ENCODE results near the gene CACFD1.
"Not testable (repeated sequence)": the region's sequence is repeated elsewhere in the genome, so short reads cannot be mapped to it uniquely, and the experiment has no call there.

Gene CACFD1

DNA sequence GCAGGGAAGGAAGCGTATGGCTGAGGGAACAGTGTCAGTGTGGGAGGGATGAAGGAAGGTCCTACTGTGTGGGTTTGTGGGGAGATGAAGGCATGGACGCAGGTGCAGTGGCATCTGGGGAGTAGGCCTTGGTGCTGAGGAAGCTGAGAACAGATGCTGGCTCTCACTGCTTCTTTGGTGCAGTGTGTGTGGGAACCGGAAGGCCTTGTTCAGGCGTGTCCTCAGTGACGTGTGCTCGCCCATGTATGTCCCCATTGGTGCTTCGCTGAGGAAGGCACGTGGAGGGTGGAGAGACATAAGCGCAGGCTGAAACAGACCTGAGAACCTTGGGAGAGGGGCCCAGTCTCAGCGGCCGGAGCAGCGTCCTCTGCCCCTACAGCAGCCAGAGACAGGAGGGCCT is 18.9 kb upstream of the CACFD1 start:
- DNase-seq (ENCODE audit: low spot score), result no peak

DNA sequence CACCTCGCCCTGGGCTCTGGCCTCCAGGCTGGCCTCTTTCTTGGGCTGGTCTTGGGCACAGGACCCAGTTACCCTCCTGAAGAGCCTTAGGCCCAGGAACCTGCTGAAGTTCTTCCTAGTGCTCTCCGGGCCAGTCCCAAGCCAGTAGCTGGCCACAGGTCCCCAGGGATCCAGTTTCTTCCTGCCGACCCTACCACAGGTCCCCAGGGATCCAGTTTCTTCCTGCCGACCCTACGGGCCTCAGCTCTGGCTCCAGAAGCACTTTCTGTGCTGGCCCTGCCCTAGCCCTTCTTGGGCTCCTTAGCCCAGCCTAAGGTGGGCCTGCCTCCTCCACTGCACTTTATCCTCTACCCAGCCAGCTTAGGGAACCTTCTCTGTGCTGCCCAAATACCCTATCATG is 18.2 kb upstream of the CACFD1 start:
- no peak for DNase-seq (ENCODE audit: low spot score)

DNA sequence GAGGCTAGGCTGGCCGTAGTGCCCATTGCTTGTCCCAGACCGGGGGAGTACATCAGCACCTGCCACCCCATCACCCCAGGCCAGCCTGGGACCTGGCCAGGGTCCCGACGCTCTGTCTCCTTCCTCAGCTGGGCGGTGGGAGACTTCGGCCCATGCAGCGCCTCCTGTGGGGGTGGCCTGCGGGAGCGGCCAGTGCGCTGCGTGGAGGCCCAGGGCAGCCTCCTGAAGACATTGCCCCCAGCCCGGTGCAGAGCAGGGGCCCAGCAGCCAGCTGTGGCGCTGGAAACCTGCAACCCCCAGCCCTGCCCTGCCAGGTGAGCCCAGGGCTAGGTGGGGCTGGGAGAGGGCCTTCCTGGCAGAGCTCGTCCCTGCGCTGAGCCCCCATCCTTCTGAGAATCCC is 16.5 kb upstream of the CACFD1 start:
- DNase-seq (ENCODE audit: low spot score), result no peak

DNA sequence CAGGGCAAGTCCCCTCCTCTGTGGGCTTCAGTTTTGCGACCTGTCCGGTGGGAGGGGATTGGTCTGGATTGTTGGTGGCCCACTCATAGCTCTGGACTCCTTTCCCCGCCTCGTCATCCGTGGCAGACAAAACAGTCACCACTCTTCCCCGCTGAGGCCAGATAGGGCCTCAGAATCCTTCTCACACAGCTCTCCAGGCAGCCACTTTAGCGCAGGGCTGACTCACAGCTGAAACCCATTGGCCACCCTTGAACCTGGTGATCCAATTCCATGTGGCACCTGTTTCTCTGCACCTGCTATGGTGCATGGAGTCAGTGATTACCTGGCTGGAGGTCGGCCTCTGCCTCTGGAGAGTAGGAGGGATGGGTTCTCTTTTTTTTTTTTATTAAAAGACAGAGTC is 15.8 kb upstream of the CACFD1 start:
- no peak for DNase-seq (ENCODE audit: low spot score)

DNA sequence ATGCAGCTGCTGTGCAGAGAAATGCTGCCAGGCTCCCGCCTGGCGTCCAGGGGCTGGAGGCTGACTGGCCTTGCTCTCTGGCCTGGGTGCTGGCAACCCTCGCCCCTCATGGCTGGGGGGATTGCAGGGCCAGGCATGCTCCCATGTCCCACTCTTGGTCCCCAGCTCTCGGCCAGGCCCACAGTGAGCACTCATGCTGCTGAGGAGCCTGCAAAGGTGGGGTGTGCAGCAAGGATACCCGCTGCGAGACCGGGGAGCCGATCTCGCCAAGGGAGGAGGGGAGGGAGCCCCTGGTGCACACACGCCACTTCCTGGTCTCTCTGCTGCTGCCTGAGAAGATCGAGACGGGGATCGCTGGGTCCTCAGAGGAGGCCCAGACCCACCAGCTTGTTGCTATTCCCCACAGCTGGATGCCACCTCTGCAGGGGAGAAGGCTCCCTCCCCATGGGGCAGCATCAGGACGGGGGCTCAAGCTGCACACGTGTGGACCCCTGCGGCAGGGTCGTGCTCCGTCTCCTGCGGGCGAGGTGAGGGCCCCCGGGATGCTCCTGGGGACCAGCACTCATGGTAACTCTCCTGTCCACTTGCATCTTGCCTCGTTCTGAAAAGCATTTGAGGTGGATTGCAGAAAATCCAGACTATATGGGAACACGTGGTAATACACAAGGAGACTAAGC is 14.3 kb upstream of the CACFD1 start:
- no peak for DNase-seq (ENCODE audit: low spot score)

DNA sequence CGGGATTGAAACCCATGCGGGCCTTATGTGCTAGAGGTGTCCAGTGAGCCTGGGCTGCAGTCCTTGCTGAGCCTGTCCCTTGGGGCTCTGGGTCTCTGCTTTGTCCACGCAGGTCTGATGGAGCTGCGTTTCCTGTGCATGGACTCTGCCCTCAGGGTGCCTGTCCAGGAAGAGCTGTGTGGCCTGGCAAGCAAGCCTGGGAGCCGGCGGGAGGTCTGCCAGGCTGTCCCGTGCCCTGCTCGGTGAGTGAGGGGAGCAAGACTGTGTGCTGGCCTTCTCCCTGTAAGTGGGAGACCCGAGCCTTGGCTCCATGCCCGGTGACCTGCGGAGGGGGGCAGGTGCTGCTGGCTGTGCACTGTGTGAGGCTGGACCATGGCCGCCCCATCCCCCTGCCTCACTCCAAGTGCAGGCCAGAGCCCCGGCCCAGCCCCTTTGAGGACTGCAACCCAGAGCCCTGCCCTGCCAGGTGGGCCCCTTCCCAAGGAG is 11.2 kb upstream of the CACFD1 start:
- DNase-seq (ENCODE audit: low spot score), result no peak

DNA sequence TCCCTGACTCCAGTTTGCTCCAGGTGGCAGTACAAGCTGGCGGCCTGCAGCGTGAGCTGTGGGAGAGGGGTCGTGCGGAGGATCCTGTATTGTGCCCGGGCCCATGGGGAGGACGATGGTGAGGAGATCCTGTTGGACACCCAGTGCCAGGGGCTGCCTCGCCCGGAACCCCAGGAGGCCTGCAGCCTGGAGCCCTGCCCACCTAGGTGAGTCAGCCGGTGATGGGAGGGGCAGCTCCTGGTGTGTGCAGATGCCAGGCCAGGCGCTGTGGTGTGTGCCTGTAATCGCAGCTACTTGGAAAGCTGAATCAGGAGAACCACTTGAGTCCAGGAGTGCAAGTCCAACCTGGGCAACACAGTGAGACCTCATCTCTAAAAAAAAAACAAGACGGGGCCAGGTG is 10.0 kb upstream of the CACFD1 start:
- no peak for DNase-seq (ENCODE audit: low spot score)

DNA sequence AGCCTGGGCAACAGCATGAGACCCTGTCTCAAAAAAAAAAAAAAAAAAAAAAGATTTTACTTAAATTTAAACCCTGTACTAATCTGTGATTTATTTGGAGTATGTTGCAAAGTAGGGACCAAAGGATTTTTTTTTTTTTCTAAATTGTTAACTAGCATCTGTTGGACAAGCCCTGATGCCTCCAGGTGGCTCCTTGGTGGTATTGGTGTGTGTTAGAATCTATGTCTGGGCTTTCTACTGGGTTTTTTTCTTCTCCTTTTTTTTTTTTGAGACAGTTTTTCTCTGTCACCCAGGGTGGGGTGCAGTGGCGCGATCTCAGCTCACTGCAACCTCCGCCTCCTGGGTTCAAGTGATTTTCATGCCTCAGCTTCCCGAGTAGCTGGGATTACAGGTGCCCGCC is 7.9 kb upstream of the CACFD1 start:
- DNase-seq (ENCODE audit: low spot score), result not testable (repeated sequence)

DNA sequence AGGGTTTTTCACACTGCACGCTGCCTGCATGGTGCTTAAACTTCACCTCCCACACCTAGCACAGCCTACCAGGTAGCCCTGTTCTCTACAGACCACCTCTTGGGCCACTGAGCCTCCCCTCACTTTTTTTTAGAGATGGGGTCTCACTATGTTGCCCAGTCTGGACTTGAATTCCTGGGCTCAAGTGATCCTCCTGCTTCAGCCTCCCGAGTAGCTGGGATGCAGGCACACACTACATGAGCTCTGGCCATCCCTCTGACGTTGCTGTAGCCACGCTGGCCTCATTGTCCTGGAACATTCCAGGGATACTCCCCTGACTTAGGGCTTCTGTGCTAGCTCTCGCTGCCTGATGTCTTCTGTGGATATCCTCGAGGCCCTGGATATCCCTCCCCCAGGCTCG is 7.2 kb upstream of the CACFD1 start:
- no peak for DNase-seq (ENCODE audit: low spot score)

DNA sequence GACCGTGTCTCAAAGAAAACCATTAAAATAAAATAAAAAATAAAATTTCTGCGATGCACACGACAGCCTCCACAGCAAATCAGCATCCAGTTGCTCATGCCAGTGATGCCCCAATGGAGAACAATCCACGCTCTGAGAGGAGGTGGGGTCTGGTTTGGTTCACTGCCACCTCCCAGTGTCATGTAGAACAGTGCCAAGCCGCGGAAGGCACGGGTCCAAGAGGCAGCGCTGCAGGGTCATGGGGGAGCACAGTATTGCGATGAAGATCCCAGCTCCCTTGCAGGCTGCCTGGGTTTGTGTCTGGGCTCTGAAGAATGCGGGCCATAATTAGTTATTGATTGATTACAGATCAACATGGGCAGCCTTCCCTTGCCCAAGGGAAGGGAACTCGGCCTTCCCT is 6.1 kb upstream of the CACFD1 start:
- no peak for DNase-seq (ENCODE audit: low spot score)

DNA sequence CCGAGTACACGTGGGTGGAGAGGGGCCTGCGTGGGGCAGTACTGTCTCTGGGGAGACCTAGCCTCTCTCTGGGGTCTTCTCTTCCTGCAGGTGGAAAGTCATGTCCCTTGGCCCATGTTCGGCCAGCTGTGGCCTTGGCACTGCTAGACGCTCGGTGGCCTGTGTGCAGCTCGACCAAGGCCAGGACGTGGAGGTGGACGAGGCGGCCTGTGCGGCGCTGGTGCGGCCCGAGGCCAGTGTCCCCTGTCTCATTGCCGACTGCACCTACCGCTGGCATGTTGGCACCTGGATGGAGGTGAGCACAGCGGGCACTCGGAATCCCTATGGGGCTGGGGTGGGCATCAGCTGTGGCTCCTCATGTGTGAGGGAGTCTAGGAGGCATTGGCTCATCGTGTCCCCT is 5.5 kb upstream of the CACFD1 start:
- DNase-seq (ENCODE audit: low spot score), result no peak

DNA sequence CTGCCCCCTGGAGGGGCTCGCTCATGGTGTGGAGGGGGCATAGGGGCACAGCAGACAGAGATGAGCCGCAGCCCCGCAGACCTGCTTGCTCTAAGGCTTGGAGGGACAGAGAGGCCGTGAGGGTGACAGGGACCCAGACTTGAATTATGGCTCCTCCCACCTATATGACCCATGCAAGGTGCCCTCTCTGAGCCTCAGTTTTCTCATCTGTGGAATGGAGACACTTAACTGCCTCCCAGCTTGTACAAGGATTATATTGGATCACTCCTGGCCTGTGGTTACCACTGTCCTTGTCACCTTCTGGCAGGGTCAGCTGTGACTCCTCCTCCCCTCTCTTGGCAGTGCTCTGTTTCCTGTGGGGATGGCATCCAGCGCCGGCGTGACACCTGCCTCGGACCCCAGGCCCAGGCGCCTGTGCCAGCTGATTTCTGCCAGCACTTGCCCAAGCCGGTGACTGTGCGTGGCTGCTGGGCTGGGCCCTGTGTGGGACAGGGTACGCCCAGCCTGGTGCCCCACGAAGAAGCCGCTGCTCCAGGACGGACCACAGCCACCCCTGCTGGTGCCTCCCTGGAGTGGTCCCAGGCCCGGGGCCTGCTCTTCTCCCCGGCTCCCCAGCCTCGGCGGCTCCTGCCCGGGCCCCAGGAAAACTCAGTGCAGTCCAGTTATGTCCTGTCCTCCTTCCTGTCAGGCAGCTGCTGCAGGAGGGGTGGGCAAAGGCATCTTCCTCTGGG is 4.7 kb upstream of the CACFD1 start:
- DNase-seq (ENCODE audit: low spot score), result no peak

DNA sequence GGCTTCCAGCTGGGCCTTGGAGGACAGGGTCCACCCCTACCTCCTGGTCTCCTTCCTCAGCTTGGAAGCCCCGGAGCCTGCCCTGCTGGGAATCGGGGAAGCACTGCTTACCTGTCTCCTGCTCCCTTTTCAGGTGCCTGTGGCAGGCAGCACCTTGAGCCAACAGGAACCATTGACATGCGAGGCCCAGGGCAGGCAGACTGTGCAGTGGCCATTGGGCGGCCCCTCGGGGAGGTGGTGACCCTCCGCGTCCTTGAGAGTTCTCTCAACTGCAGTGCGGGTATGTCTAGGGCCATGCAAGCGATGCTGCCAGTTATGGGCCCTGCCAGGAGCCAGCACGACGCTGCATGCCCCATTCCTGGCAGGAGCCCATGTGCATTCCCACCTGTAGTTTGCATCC is 3.8 kb upstream of the CACFD1 start:
- DNase-seq (ENCODE audit: low spot score), result no peak

DNA sequence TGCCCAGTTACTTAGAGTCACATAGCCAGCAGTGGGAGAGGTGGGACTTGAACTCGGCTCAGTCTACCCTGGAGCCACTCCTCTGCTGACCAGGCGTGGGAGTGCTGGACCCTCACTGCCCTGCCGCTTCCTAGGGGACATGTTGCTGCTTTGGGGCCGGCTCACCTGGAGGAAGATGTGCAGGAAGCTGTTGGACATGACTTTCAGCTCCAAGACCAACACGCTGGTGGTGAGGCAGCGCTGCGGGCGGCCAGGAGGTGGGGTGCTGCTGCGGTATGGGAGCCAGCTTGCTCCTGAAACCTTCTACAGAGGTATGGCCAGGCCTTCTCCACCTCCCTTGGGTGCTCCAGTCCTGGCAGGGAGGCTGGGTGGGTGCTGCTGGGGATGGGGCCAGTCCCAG is 3.4 kb upstream of the CACFD1 start:
- DNase-seq (ENCODE audit: low spot score), result no peak

DNA sequence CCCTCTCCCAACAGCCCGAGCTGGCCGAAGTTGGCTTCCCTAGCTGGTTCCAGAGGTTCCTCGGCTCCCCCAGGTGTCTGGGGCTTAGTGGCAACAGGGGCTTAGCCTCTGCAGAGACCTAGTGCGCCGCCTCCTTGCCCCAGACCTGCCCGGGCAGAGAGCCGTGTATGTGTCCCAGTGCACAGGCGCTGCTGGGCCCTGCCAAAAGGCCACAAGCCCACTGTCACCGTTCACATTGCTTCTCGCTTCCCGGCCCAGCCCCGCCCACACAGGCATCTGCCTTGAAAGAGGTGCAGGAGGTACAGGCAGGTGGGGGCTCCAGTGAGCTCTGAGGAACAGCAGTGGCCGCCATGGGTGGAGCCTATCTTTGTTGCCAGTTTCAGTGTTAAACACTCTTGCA is 2.5 kb upstream of the CACFD1 start:
- DNase-seq (ENCODE audit: low spot score), result no peak

DNA sequence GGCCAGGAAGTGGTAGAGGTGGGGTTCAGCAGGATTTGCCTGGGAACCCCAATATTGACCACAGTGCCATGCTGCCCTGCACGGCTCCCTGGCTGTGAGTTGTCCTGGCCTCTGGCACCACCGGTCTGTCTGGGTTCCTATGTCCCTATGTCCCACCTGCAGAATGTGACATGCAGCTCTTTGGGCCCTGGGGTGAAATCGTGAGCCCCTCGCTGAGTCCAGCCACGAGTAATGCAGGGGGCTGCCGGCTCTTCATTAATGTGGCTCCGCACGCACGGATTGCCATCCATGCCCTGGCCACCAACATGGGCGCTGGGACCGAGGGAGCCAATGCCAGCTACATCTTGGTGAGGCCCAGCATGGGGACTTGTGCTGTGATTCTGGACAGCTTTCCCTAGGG is 2.0 kb upstream of the CACFD1 start:
- DNase-seq (ENCODE audit: low spot score), result no peak

DNA sequence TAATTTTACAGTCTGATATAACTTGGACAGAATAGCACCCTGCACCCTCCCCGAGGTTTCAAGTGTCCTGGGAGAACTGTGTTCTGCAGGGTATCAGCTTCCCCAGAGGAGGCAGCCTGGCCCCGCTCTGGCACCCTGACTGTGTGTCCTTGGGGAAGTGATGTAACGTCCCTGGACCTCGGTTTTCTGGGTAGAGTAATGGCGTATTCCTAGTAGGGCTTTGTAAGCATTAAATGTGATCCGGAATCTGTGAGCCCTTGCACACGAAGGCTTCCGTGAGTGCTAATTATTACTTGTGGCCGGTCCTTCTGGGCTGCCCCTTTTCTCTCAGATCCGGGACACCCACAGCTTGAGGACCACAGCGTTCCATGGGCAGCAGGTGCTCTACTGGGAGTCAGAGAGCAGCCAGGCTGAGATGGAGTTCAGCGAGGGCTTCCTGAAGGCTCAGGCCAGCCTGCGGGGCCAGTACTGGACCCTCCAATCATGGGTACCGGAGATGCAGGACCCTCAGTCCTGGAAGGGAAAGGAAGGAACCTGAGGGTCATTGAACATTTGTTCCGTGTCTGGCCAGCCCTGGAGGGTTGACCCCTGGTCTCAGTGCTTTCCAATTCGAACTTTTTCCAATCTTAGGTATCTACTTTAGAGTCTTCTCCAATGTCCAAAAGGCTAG is 1.0 kb upstream of the CACFD1 start:
- DNase-seq (ENCODE audit: low spot score), result no peak

DNA sequence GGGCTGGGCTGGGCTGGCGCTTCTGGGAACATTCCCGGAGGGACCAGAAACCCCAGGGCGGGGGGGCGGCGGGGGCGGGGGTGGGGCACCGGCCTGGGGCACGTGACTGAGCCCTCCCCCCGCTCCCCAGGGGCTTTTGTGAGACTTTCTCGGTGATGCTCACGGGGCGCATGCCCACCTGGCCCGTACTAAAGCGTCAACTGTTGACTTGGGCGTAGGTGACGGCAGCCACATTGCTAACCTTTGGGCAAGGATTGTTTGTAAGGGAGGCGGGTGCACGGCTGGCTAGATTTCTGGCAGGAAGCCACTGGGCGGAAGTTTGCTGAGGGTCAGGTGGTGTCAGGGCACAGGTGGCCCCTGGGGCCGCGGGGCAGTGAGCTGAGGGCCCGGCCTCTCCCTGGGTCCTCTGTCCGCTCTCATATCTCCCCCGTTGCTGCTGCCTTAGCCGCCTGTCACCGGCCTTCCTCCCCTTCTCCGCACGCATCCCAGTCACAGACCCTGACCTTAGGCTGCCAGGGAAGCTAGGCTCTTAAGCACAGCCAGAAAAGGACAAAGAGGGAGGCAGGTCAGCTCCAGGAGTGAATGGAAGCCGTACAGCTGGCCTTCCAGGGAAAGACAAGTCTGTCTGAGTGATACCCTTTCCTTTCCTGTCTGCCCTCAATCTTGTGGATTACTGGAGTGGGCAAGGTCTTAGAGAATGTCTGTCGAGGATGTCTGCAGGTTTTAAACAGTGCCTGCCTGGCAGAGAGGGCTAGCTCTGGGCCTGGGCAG is 812 bp downstream of the CACFD1 start:
- no peak for DNase-seq (ENCODE audit: low spot score)

DNA sequence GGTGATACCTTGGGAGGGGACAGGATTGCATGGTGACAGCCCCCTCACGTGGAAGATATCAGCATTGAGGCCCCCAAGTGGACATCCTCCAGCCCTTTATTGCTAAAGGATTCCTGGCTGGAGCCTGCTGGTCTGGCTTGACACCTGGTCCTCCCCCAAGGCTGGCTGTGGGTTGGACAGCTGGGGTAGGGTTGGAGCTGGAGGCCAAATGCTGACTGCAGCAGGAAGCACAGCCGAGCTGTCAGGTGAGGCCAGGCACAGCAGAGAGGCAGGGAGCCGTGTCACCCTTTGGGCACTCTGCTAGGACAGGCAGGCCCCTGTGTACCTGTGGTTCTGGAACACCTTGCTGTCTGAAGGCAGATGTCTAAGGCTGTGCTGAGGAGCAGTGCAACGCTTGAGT is 2.2 kb downstream of the CACFD1 start:
- DNase-seq (ENCODE audit: low spot score), result no peak

DNA sequence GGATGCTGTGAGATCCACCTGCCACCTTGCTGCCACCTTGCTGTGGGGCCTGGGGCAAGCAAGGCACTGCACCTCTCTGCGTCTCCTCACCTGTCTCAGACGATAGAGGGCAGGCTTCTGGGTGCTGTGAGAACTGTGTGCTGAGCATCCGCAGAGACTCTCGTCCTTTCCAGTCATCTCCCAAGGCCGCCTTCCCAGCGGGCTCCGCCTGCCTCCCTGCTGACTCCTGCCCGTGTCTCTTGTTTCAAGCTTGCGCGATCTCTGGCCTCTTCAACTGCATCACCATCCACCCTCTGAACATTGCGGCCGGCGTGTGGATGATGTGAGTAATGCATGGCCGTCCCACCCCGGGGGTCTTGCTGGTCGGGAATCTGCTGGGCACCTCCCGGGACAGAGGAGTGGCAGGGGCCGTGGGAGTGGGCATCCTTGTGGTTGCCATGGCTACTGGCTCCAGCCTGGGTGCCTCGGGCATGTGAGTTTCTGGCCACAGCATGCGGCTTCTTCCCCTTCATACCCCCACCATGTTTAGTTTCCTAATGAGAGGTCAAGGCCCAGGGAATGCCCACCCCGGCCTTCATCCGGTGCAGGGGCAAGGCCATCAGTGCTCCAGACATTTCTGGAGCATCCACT is 3.6 kb downstream of the CACFD1 start:
- DNase-seq (ENCODE audit: low spot score), result no peak

DNA sequence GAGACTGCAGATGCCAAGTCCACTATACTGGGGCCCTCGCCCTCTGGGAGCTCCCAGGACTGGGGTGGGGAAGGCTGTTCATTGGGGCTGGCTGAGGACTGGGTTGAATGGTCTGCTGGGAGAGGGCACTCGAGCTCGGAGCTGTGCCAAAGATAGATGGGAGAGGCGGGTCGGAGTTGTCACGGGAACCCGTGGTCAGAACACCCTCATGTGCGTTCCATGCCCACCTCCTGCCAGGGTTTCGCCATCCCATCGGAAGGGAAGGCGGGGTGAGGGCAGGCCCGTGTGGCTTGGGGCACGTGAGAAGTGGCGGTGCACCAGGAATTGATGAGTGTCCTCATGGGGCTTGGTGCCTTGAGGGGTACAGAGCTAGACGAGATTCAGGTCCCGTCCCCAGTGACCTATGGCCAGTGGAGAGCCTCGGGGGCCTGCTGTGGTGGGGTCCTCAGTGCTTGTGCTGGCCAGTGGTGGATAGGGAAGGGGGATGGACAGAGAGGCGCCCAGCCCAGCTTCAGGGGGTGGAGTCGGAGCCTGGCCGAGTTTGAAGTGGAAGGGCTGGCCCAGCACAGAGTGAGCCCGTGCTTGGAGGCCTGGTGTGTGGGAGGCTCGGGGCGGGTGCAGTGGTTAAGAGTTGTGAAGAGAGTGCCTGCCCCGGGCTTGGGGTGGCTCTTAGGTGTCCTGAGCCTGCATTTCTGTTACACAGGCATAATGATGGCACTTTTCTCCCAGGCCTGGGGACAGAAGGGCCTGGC is 4.3 kb downstream of the CACFD1 start:
- DNase-seq (ENCODE audit: low spot score), result no peak

Measured in hematopoietic multipotent progenitor cell treated with erythropoietin and hydrocortisone succinate and interleukin-3 and kit ligand, for 15 days (in vitro differentiated cells).